K562 (cell line): Measurements from ENCODE around the gene SMIM7.

Experiments used
- BRF1 ChIP-seq: IDR thresholded peaks from 3 replicates; pipeline ENCODE4 v1.6.1; 2011; ENCODE audit warnings: borderline replicate concordance, mild to moderate bottlenecking; ENCODE audit not compliant: insufficient read length; ENCODE audit errors: extremely low read depth
- ELF2 ChIP-seq: fragments of 250-450 bp; sonication (Bioruptor Pico); IDR thresholded peaks from 2 replicates; pipeline ENCODE4 v1.5.0; 2021; ENCODE audit warnings: mild to moderate bottlenecking
- MIER1 ChIP-seq: fragments of 450-650 bp; IDR thresholded peaks from 2 replicates; pipeline ENCODE4 v1.6.1; 2016; ENCODE audit warnings: antibody characterized with exemption, mild to moderate bottlenecking, low read depth
- NCOA2 ChIP-seq, 2 experiments: fragments of 450-650 bp; IDR thresholded peaks; 2 replicates each; pipeline ENCODE4 v1.6.1; 2018; ENCODE audit warnings: mild to moderate bottlenecking in 2 of 2, moderate library complexity in 1 of 2; ENCODE audit not compliant: partially characterized antibody in 2 of 2
- NEUROD1 ChIP-seq: fragments of 150-350 bp; IDR thresholded peaks from 2 replicates; pipeline ENCODE4 v1.6.1; 2014; ENCODE audit warnings: borderline replicate concordance, low read length, low read depth; ENCODE audit not compliant: partially characterized antibody
- NR2C1 ChIP-seq, 2 experiments: fragments of 450-650 bp; IDR thresholded peaks; 2 replicates each; pipeline ENCODE4 v1.6.1; 2017; ENCODE audit warnings: mild to moderate bottlenecking in 2 of 2, antibody characterized with exemption in 1 of 2, inconsistent platforms in 1 of 2, missing compliant biosample characterization in 1 of 2, missing genetic modification characterization in 1 of 2
- POLR2A ChIP-seq: fragments of 450-650 bp; conservative IDR thresholded peaks from 2 replicates; pipeline ENCODE4 v1.6.1; 2016
- SMAD1 ChIP-seq: fragments of 150-350 bp; IDR thresholded peaks from 2 replicates; pipeline ENCODE4 v1.6.1; 2014; ENCODE audit warnings: low read length, low read depth; ENCODE audit not compliant: partially characterized antibody
- SRF ChIP-seq, 2 experiments: fragments of 250-450, 450-650 bp in 1 of 2; sonication (Bioruptor Pico) in 1 of 2; sonication (generic) in 1 of 2; formaldehyde crosslinking; IDR thresholded peaks; 2 replicates each; pipeline versions ENCODE4 v1.5.0 to v1.5.1; 2020 to 2022; ENCODE audit warnings: mild to moderate bottlenecking in 1 of 2, missing genetic modification reagents in 1 of 2
- ZNF146 ChIP-seq: IDR thresholded peaks from one replicate; pipeline ENCODE4 v1.6.1; 2018; ENCODE audit warnings: missing compliant biosample characterization; ENCODE audit not compliant: unreplicated experiment

DNA sequence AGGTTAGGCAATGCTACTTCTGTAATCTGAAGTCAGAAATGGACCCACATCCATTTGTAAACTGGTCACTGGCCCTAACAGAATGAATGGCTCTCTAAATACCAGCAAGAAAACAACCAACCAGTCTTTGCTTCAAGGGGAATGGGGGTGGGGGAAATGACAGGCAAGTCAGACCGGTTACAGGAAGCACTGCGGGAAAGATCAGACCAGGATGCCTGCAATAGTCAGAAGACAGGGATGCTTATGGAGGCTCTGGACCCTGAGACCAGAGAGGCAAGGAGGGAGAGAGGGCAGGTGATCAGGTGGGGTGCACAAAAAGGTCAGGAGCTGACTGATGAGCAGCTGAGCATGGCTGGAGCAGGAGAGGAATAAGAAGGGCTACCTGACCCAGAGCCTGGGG lies 45.0 kb downstream of the SMIM7 start:
- TF ChIP-seq SRF (CRISPR knock-in tag; IDR thresholded peaks at IDR 0.05) (no peak), POLR2A (no peak), MIER1 (no peak), BRF1 (no peak), NCOA2 (IDR thresholded peaks at IDR 0.05; ENCODE audit: partially characterized antibody in 2 of 2) (no peak), SMAD1 (no peak), NEUROD1 (no peak), ZNF146 (CRISPR knock-in tag) (no peak), NR2C1 (IDR thresholded peaks at IDR 0.05) (no peak), NR2C1 (tag; IDR thresholded peaks at IDR 0.05) (no peak), ELF2 (no peak)
